ENCODE results near the gene MAP7D3.

The MAP7D3 gene

GRCh38 chrX:136227074-136227473 is 24.1 kb downstream of the MAP7D3 start (continued):
- TF ChIP-seq TSHZ2 (CRISPR knock-in tag; IDR thresholded peaks at IDR 0.05) (no peak), PPARA (CRISPR knock-in tag; IDR thresholded peaks at IDR 0.05; ENCODE audit: borderline replicate concordance) (no peak)

- ATAC-seq: no peak
- no peak for TF ChIP-seq CSRNP3 (CRISPR knock-in tag; IDR thresholded peaks at IDR 0.05)
- TF ChIP-seq CREB5 (CRISPR knock-in tag; IDR thresholded peaks at IDR 0.05; ENCODE audit: low read depth): no peak
- TF ChIP-seq ZNF8 (CRISPR knock-in tag; IDR thresholded peaks at IDR 0.05): no peak
- TF ChIP-seq POU6F1 (CRISPR knock-in tag; IDR thresholded peaks at IDR 0.05; ENCODE audit: borderline replicate concordance, low read depth): no peak
- TF ChIP-seq ISL1 (CRISPR knock-in tag; IDR thresholded peaks at IDR 0.05): no peak
- no peak for TF ChIP-seq ESRRG (CRISPR knock-in tag; IDR thresholded peaks at IDR 0.05)
- TF ChIP-seq GLIS3 (CRISPR knock-in tag; IDR thresholded peaks at IDR 0.05): no peak
- TF ChIP-seq ARNTL (CRISPR knock-in tag; IDR thresholded peaks at IDR 0.05; ENCODE audit: borderline replicate concordance, low read depth): no peak
- no peak for TF ChIP-seq SNAI2 (CRISPR knock-in tag; IDR thresholded peaks at IDR 0.05)
- TF ChIP-seq TSHZ2 (CRISPR knock-in tag; IDR thresholded peaks at IDR 0.05): no peak
- no peak for TF ChIP-seq ZNF70 (CRISPR knock-in tag; IDR thresholded peaks at IDR 0.05)
- no peak for TF ChIP-seq TCF4 (CRISPR knock-in tag; IDR thresholded peaks at IDR 0.05; ENCODE audit: borderline replicate concordance)
- no peak for TF ChIP-seq RARB (CRISPR knock-in tag; IDR thresholded peaks at IDR 0.05)
- TF ChIP-seq OSR1 (CRISPR knock-in tag; IDR thresholded peaks at IDR 0.05): no peak
- TF ChIP-seq ZNF565 (CRISPR knock-in tag; conservative IDR thresholded peaks at IDR 0.05; ENCODE audit: low read depth): no peak
- no peak for TF ChIP-seq CSDC2 (CRISPR knock-in tag; IDR thresholded peaks at IDR 0.05)
- no peak for TF ChIP-seq ZFP3 (CRISPR knock-in tag; IDR thresholded peaks at IDR 0.05)
Observed at GRCh38 chrX:136221851-136222513, 29.2 kb downstream of the MAP7D3 start.

GRCh38 chrX:136220951-136221350 is 30.2 kb downstream of the MAP7D3 start:
- no peak for ATAC-seq
- no peak for TF ChIP-seq ZNF565 (CRISPR knock-in tag; conservative IDR thresholded peaks at IDR 0.05; ENCODE audit: low read depth)
- TF ChIP-seq TSHZ2 (CRISPR knock-in tag; IDR thresholded peaks at IDR 0.05): no peak
- no peak for TF ChIP-seq PPARA (CRISPR knock-in tag; IDR thresholded peaks at IDR 0.05; ENCODE audit: borderline replicate concordance)
- TF ChIP-seq ARNTL (CRISPR knock-in tag; IDR thresholded peaks at IDR 0.05; ENCODE audit: borderline replicate concordance, low read depth): no peak
- no peak for TF ChIP-seq ZNF8 (CRISPR knock-in tag; IDR thresholded peaks at IDR 0.05)
- no peak for TF ChIP-seq ESRRG (CRISPR knock-in tag; IDR thresholded peaks at IDR 0.05)
- no peak for TF ChIP-seq CSDC2 (CRISPR knock-in tag; IDR thresholded peaks at IDR 0.05)
- TF ChIP-seq TCF4 (CRISPR knock-in tag; IDR thresholded peaks at IDR 0.05; ENCODE audit: borderline replicate concordance): no peak
- TF ChIP-seq TOX (CRISPR knock-in tag; IDR thresholded peaks at IDR 0.05; ENCODE audit: borderline replicate concordance): no peak
- TF ChIP-seq RARB (CRISPR knock-in tag; IDR thresholded peaks at IDR 0.05): no peak
- no peak for TF ChIP-seq PATZ1 (CRISPR knock-in tag; IDR thresholded peaks at IDR 0.05; ENCODE audit: borderline replicate concordance)

All from SK-N-SH treated with all-trans-retinoic acid at 6 μM for 48 hours (cell line).